Stimulated activated naive B cell treated with anti-CD40 and anti-IgM and Interleukin-4, amounts not matched to agents 10 μg/mL and 1 μg/mL and 100 μg/mL, for 72 hours (primary cell): ENCODE measurements around the gene SAMD9.
A peak's percentile ranks its signal among the peaks of the same experiment; 100 is the strongest.
"Not testable (repeated sequence)": the region's sequence is repeated elsewhere in the genome, so short reads cannot be mapped to it uniquely, and the experiment has no call there.

Experiments used
- ATAC-seq, 2 donors: fragments of 150-1000 bp; cut with Tn5 transposase; replicated peaks; 2 replicates each; pipeline ENCODE4 v1.10.0; 2021; ENCODE audit warnings: moderate library complexity in 1 of 2
- DNase-seq: peaks from one replicate; pipeline ENCODE4 v3.0.0; 2021
- H3K27ac Mint-ChIP-seq: one replicate; pipeline ENCODE4 v1.8.0; 2022; ENCODE audit warnings: mild to moderate bottlenecking, mixed read lengths
- H3K27me3 Mint-ChIP-seq, 2 donors: one replicate each; pipeline ENCODE4 v1.8.0; 2022; ENCODE audit warnings: mixed read lengths in 2 of 2
- H3K36me3 Mint-ChIP-seq, 2 donors: one replicate each; pipeline ENCODE4 v1.8.0; 2022; ENCODE audit warnings: mixed read lengths in 2 of 2, mild to moderate bottlenecking in 1 of 2
- H3K4me1 Mint-ChIP-seq, 2 donors: one replicate each; pipeline ENCODE4 v1.8.0; 2022; ENCODE audit warnings: mixed read lengths in 2 of 2, mild to moderate bottlenecking in 1 of 2
- H3K4me3 Mint-ChIP-seq, 2 donors: one replicate each; pipeline ENCODE4 v1.8.0; 2022; ENCODE audit warnings: mild to moderate bottlenecking in 2 of 2, mixed read lengths in 2 of 2, moderate library complexity in 1 of 2
- H3K9me3 Mint-ChIP-seq, 2 donors: one replicate each; pipeline ENCODE4 v1.8.0; 2022; ENCODE audit warnings: mixed read lengths in 2 of 2, mild to moderate bottlenecking in 1 of 2

SAMD9 gene

GRCh38 chr7:93142127-93142526, 24.3 kb upstream of the SAMD9 start:
- DNase-seq (no peak), ATAC-seq (no peak)
- Mint-ChIP-seq H3K9me3 (peaks cover 0 to 4% of the 10 kb centered on the region in 2 donors), H3K4me1 (peaks cover 8 to 18% of the 10 kb centered on the region in 2 donors), H3K27me3 (no peaks in the 10 kb centered on the region), H3K27ac (no peak overlapping the region), H3K4me3 (no peak overlapping the region), H3K36me3 (peaks cover 15 to 28% of the 10 kb centered on the region in 2 donors)

DNA sequence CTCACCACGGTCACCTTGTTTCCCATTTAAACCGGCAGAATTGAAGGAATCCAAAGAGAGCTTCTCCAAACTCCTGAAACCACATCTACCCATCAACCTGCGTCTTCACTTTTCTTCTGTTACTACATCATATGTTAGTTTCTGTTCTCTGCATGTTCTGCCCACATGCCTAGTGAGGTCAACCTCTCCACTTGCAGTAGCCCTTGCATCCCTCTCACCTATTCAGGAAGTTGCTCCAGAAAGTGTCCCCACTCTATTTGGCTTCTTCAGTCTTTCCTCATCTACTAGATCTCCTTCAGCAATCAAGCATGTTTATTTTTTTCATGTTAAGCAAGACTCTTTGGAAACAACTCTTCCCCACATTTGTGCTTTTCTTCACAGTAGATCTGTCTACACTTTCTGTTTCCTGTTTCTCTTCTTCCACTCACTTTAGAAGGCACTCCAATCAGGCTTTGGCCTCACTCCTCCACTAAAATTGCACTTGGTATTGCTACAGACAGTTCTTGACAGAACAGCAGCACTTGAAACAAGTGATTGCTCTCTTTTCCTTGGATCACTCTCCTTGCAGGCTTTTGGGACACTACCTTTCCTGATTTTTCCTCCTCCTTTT, 22.9 kb upstream of the SAMD9 start:
- Mint-ChIP-seq H3K36me3 (peaks cover 28 to 34% of the 10 kb centered on the region in 2 donors), H3K4me1 (peaks cover under 1 to 4% of the 10 kb centered on the region in 2 donors), H3K9me3 (peaks cover 1 to 4% of the 10 kb centered on the region in 2 donors), H3K27ac (no peak overlapping the region), H3K4me3 (no peak overlapping the region), H3K27me3 (no peaks in the 10 kb centered on the region)
- ATAC-seq (no peak), DNase-seq (no peak)

DNA sequence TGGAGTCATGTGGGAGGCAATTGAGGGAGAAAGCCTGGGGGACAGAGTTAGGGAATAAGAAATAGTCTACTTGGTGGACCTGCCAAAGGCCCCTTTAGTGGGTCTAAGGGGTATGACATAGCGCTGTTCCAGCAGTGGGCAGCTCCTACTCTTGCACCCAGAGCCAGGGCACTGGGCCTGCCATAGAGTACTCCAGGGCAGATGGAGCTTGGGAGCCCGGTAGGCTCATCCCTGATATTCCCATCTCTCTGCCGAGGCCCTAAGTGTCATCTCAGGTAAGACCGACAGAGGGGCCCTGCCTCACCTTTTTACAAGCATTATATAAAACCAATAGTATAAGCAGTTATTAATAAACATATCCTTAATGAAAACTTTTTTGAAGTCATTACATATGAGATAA, 20.8 kb upstream of the SAMD9 start:
- peaks cover 7 to 9% of the 10 kb centered on the region in 2 donors for H3K9me3 Mint-ChIP-seq
- ATAC-seq (no peak), DNase-seq (no peak)
- no peaks in the 10 kb centered on the region for H3K4me1 Mint-ChIP-seq
- H3K27me3 Mint-ChIP-seq, result no peaks in the 10 kb centered on the region
- H3K4me3 Mint-ChIP-seq, result no peak overlapping the region
- H3K36me3 Mint-ChIP-seq, result peaks cover 40 to 44% of the 10 kb centered on the region in 2 donors
- H3K27ac Mint-ChIP-seq, result no peak overlapping the region

GRCh38 chr7:93133005-93133404, 15.2 kb upstream of the SAMD9 start:
- DNase-seq (no peak), ATAC-seq (no peak)
- no peak overlapping the region for H3K4me3 Mint-ChIP-seq
- peaks cover 30 to 42% of the 10 kb centered on the region in 2 donors for H3K36me3 Mint-ChIP-seq
- no peak overlapping the region for H3K27ac Mint-ChIP-seq
- peaks cover 16 to 25% of the 10 kb centered on the region in 2 donors for H3K9me3 Mint-ChIP-seq
- no peaks in the 10 kb centered on the region for H3K27me3 Mint-ChIP-seq
- H3K4me1 Mint-ChIP-seq, result no peaks in the 10 kb centered on the region

- Mint-ChIP-seq H3K9me3 (peaks cover 16 to 25% of the 10 kb centered on the region in 2 donors), H3K36me3 (peaks cover 29 to 39% of the 10 kb centered on the region in 2 donors), H3K27ac (no peak overlapping the region), H3K4me3 (no peak overlapping the region), H3K4me1 (no peaks in the 10 kb centered on the region), H3K27me3 (no peaks in the 10 kb centered on the region)
- DNase-seq (no peak), ATAC-seq (no peak)
These were observed 14.4 kb upstream of the SAMD9 start for GRCh38 chr7:93132216-93132615.

GRCh38 chr7:93126954-93127353, 9.2 kb upstream of the SAMD9 start:
- not testable (repeated sequence) for ATAC-seq, H3K27ac Mint-ChIP-seq, H3K27me3 Mint-ChIP-seq, H3K4me3 Mint-ChIP-seq, DNase-seq, H3K4me1 Mint-ChIP-seq
- H3K36me3 Mint-ChIP-seq, result peaks cover 14 to 37% of the 10 kb centered on the region in 2 donors
- H3K9me3 Mint-ChIP-seq, result peaks cover 27 to 36% of the 10 kb centered on the region in 2 donors

GRCh38 chr7:93123532-93123931, 5.8 kb upstream of the SAMD9 start:
- H3K9me3 Mint-ChIP-seq, result peaks cover 17 to 26% of the 10 kb centered on the region in 2 donors
- DNase-seq, H3K4me1 Mint-ChIP-seq, H3K27me3 Mint-ChIP-seq, ATAC-seq, H3K27ac Mint-ChIP-seq, H3K4me3 Mint-ChIP-seq: not testable (repeated sequence)
- peaks cover 6 to 34% of the 10 kb centered on the region in 2 donors for H3K36me3 Mint-ChIP-seq

DNA sequence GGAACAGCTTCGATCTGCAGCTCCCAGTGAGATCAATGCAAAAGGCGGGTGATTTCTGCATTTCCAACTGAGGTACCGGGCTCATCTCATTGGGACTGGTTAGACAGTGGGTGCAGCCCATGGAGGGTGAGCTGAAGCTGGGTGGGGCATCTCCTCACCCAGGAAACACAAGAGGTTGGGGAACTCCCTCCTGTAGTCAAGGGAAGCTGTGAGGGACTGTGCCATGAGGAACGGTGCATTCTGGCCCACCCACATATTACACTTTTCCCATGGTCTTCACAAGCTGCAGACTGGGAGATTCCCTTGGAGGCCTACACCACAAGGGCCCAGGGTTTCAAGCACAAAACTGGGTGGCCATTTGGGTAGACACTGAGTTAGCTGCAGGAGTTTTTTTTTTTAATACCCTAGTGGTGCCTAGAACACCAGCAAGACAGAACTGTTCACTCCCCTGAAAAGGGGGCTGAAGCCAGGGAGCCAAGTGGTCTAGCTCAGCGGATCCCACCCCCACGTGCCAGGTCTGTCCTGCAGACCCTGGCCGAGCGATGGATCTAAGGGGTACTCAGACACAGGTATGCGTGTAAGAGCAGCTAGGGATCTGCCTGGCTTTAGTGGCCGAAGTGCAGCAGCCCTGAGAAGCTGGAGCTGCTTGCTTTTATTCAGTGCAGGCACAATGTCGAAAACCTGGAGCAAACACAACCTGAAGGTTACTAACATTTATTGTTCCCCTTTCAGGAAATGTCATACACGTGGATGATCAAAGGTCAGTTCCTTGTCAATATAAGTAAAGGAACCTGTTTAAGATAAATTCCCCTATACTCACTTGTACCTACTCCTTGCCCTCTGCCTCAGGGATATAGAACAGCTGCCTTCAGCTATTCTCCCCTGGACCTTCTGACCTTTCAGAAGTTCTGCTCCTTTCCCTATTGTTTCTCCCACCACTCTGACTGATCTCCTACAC, 3.1 kb upstream of the SAMD9 start:
- H3K27me3 Mint-ChIP-seq, result no peaks in the 10 kb centered on the region
- peaks cover 11 to 16% of the 10 kb centered on the region in 2 donors for H3K4me1 Mint-ChIP-seq
- H3K36me3 Mint-ChIP-seq, result peaks cover 0 to 32% of the 10 kb centered on the region in 2 donors
- no peak overlapping the region for H3K4me3 Mint-ChIP-seq
- no peak for ATAC-seq
- peaks cover 10 to 20% of the 10 kb centered on the region in 2 donors for H3K9me3 Mint-ChIP-seq
- no peak overlapping the region for H3K27ac Mint-ChIP-seq
- DNase-seq, result no peak

DNA sequence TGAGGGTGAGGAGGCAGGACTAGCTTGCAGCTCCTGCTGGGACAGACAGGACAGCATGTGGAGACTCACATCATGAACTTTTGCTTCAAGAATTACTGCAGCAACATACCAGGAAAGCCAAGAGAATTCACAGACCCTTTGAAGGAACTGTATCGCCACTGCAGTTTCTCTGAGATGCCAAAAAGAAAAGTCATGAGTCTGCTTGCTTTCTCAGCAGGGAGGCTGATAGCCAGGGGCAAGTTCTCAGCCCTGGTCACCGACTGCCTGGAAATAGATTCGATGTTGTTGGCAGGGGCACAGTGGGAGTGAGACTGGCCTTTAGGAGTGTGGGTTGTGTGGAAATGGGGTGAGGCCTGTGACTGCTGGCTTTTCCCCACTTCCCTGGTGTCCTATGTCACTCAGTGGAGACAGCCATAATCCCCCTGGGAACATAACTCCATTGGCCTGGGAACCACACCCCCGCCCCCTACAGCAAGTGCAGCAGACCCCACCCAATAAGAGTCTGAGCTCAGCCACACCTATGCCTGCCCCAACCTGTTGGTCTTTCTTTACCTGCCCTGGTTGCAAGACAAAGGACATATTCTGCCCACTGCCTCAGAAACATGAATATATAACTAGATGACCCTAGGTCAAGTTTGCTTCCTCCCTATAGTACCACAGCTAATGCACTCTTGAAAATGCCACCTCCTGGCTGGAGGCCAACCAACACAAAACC, 1.6 kb upstream of the SAMD9 start:
- Mint-ChIP-seq H3K36me3 (peaks cover 7 to 31% of the 10 kb centered on the region in 2 donors), H3K9me3 (peaks cover 10 to 14% of the 10 kb centered on the region in 2 donors), H3K4me3 (no peak overlapping the region), H3K4me1 (peaks cover 15 to 31% of the 10 kb centered on the region in 2 donors), H3K27ac (peak overlapping the region; percentile 34), H3K27me3 (no peaks in the 10 kb centered on the region)
- ATAC-seq (no peak), DNase-seq (no peak)

- H3K9me3 Mint-ChIP-seq, result peaks cover 6 to 7% of the 10 kb centered on the region in 2 donors
- H3K4me3 Mint-ChIP-seq, result peak overlapping the region; percentile 84 to 85
- H3K4me1 Mint-ChIP-seq, result peaks cover 15 to 34% of the 10 kb centered on the region in 2 donors
- ATAC-seq, result peak in 1 of 2 donors; percentile 28
- DNase-seq, result no peak
- peak overlapping the region; percentile 80 for H3K27ac Mint-ChIP-seq
- no peaks in the 10 kb centered on the region for H3K27me3 Mint-ChIP-seq
- H3K36me3 Mint-ChIP-seq, result peaks cover 20 to 36% of the 10 kb centered on the region in 2 donors
These were observed 452 bp downstream of the SAMD9 start for GRCh38 chr7:93117327-93117726.

DNA sequence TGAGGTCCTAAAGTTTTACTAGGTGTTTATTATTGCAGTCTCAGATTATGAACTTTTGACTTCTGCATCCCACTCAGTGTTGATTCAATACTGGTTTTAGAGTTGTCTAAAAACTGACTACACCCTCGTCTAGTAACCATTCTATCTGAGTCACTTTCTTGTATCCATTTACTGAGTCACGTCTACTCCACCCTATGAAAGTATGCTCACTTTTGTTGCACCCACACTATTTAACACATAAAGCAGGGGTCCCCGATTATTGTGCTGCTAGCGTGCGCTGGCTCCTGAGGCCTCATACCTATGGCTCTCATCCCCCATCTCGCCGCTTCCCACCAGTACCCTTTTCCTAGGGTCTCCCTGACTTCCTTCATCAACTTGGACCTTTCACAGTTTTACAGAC, 2.0 kb downstream of the SAMD9 start:
- Mint-ChIP-seq H3K27me3 (no peaks in the 10 kb centered on the region), H3K4me3 (peak overlapping the region in 1 of 2 donors; percentile 4), H3K27ac (no peak overlapping the region), H3K36me3 (peaks cover 35 to 51% of the 10 kb centered on the region in 2 donors), H3K9me3 (peaks cover 9% of the 10 kb centered on the region in 2 donors), H3K4me1 (peaks cover 17 to 34% of the 10 kb centered on the region in 2 donors)
- DNase-seq, result no peak
- ATAC-seq, result no peak

- Mint-ChIP-seq H3K27me3 (no peaks in the 10 kb centered on the region), H3K9me3 (peaks cover 16 to 22% of the 10 kb centered on the region in 2 donors), H3K36me3 (peaks cover 73 to 83% of the 10 kb centered on the region in 2 donors), H3K4me1 (peaks cover 0 to 2% of the 10 kb centered on the region in 2 donors), H3K4me3 (no peak overlapping the region), H3K27ac (no peak overlapping the region)
- no peak for DNase-seq
- no peak for ATAC-seq
These were observed 9.8 kb downstream of the SAMD9 start for GRCh38 chr7:93108003-93108402.

DNA sequence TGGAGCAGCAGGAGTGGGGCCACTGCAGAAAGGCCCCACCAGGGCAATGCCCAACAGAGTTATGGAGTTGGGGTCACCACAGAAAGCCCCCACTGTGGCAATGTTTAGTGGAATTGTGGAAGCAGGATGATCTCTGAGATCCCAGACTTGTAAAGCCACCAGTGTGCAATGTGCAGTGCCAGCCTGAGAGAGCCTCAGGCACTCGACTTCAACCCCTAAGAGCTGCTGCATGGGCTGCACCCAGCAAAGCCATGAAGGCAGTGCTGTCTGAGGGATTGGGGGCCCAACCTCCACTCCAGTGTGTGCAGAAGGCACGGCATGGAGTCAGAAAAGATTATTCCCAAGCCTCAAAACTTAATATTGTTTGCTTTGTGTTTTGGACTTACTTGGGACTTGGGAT, 20.4 kb downstream of the SAMD9 start:
- H3K9me3 Mint-ChIP-seq, result peaks cover 15 to 18% of the 10 kb centered on the region in 2 donors
- H3K27me3 Mint-ChIP-seq, result no peaks in the 10 kb centered on the region
- ATAC-seq (no peak), DNase-seq (no peak)
- H3K4me3 Mint-ChIP-seq, result no peak overlapping the region
- H3K27ac Mint-ChIP-seq, result no peak overlapping the region
- H3K36me3 Mint-ChIP-seq, result peaks cover 3% of the 10 kb centered on the region in 2 donors
- H3K4me1 Mint-ChIP-seq, result no peaks in the 10 kb centered on the region

DNA sequence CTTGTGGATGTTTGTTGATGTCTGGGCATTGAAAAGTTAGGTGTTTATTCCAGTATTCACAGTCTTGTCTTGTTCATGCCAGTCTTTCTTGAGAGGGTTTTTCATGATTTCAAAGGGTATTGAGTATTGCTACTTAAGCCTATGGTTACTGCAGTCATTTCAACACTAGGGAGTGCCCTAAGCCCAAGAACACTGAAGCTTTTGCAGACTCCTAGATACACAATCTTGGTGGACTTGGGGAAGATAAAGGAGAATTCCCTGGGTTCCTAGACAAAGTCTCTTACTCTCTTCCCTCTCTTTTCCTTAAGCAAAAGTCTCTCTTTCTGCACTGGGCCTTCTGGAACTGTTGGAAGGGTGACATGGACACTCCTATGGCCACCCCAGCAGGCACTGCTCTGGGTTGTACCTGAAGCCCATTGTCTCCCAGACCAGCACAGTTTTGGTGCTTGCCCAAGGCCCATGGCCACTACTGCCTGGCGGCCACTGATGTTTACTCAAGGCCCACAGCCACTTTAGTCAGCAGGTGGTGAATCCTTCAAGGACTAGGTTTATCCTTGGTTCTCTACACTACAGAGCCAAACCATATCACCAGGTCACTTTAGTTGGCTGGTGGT, 24.9 kb downstream of the SAMD9 start:
- ATAC-seq (peak; percentile 51 to 56), DNase-seq (no peak)
- Mint-ChIP-seq H3K4me1 (no peaks in the 10 kb centered on the region), H3K4me3 (no peak overlapping the region), H3K27ac (no peak overlapping the region), H3K9me3 (peaks cover 11 to 12% of the 10 kb centered on the region in 2 donors), H3K27me3 (peaks cover 5 to 17% of the 10 kb centered on the region in 2 donors), H3K36me3 (peaks cover 0 to 3% of the 10 kb centered on the region in 2 donors)
